SK-N-SH treated with all-trans-retinoic acid at 6 μM for 48 hours (cell line): ENCODE results near the gene DOP1B.
"Not testable (repeated sequence)": the region's sequence is repeated elsewhere in the genome, so short reads cannot be mapped to it uniquely, and the experiment has no call there.

Experiments
- ATAC-seq: fragments of 200-7000 bp; cut with Tn5 transposase; 3 replicates; pipeline ENCODE4 v1.9.1; 2020; ENCODE audit warnings: mild to moderate bottlenecking, moderate library complexity
- ARNTL ChIP-seq: fragments of 450-650 bp; formaldehyde crosslinking; IDR thresholded peaks from 2 replicates; pipeline ENCODE4 v1.5.0; 2020; ENCODE audit warnings: low read depth, mild to moderate bottlenecking, moderate library complexity, borderline replicate concordance
- BACH2 ChIP-seq: fragments of 250-450 bp; sonication (Bioruptor Pico); IDR thresholded peaks from 2 replicates; pipeline ENCODE4 v1.9.0; 2021; ENCODE audit warnings: mild to moderate bottlenecking, borderline replicate concordance
- ESRRG ChIP-seq: fragments of 250-450 bp; sonication (Bioruptor Pico); IDR thresholded peaks from 2 replicates; pipeline ENCODE4 v1.6.1; 2021; ENCODE audit warnings: mild to moderate bottlenecking
- ISL1 ChIP-seq: fragments of 250-450 bp; sonication (Bioruptor Pico); IDR thresholded peaks from 2 replicates; pipeline ENCODE4 v2.1.2; 2022; ENCODE audit warnings: mild to moderate bottlenecking, moderate library complexity
- OSR1 ChIP-seq: fragments of 250-450 bp; sonication (Bioruptor Pico); IDR thresholded peaks from 2 replicates; pipeline ENCODE4 v1.8.0; 2022; ENCODE audit warnings: moderate library complexity, mild to moderate bottlenecking, inconsistent platforms
- RARB ChIP-seq: fragments of 250-450 bp; sonication (Bioruptor Pico); IDR thresholded peaks from 2 replicates; pipeline ENCODE4 v1.8.0; 2021; ENCODE audit warnings: mild to moderate bottlenecking, moderate library complexity
- TCF4 ChIP-seq: fragments of 250-450 bp; sonication (Bioruptor Pico); IDR thresholded peaks from 2 replicates; pipeline ENCODE4 v1.8.0; 2021; ENCODE audit warnings: mild to moderate bottlenecking, moderate library complexity, borderline replicate concordance
- TOX ChIP-seq: fragments of 250-450 bp; sonication (Bioruptor Pico); IDR thresholded peaks from 2 replicates; pipeline ENCODE4 v1.8.0; 2021; ENCODE audit warnings: mild to moderate bottlenecking, moderate library complexity, borderline replicate concordance
- ZC3H10 ChIP-seq: fragments of 250-450 bp; sonication (Bioruptor Pico); IDR thresholded peaks from 2 replicates; pipeline ENCODE4 v1.5.1; 2021; ENCODE audit warnings: mild to moderate bottlenecking, moderate library complexity
- ZFP30 ChIP-seq: fragments of 450-650 bp; formaldehyde crosslinking; IDR thresholded peaks from 2 replicates; pipeline ENCODE4 v1.5.0; 2022; ENCODE audit warnings: mild to moderate bottlenecking, moderate library complexity
- ZNF565 ChIP-seq: fragments of 450-650 bp; formaldehyde crosslinking; conservative IDR thresholded peaks from 2 replicates; pipeline ENCODE4 v1.5.0; 2020; ENCODE audit warnings: low read depth, mild to moderate bottlenecking, moderate library complexity
- ZNF70 ChIP-seq: fragments of 450-650 bp; formaldehyde crosslinking; IDR thresholded peaks from 2 replicates; pipeline ENCODE4 v1.5.0; 2020; ENCODE audit warnings: mild to moderate bottlenecking, moderate library complexity
- ZNF8 ChIP-seq: fragments of 450-650 bp; formaldehyde crosslinking; IDR thresholded peaks from 2 replicates; pipeline ENCODE4 v1.5.0; 2020; ENCODE audit warnings: mild to moderate bottlenecking, moderate library complexity
- TF ChIP-seq, protein P1 (sequence below): fragments of 250-450 bp; sonication (Bioruptor Pico); IDR thresholded peaks from 2 replicates; pipeline ENCODE4 v1.8.0; 2020; ENCODE audit warnings: mild to moderate bottlenecking, moderate library complexity, borderline replicate concordance
- TF ChIP-seq, protein P2 (sequence below): fragments of 250-450 bp; sonication (Bioruptor Pico); IDR thresholded peaks from 2 replicates; pipeline ENCODE4 v1.5.0; 2020; ENCODE audit warnings: mild to moderate bottlenecking, moderate library complexity
- TF ChIP-seq, protein P3 (sequence below): fragments of 250-450 bp; sonication (Bioruptor Pico); IDR thresholded peaks from 2 replicates; pipeline ENCODE4 v1.8.0; 2021; ENCODE audit warnings: low read depth, mild to moderate bottlenecking, moderate library complexity, borderline replicate concordance
- TF ChIP-seq, protein P4 (sequence below): fragments of 250-450 bp; sonication (Bioruptor Pico); IDR thresholded peaks from 2 replicates; pipeline ENCODE4 v1.5.1; 2020; ENCODE audit warnings: low read depth, mild to moderate bottlenecking, moderate library complexity
- TF ChIP-seq, protein P5 (sequence below): fragments of 250-450 bp; sonication (Bioruptor Pico); IDR thresholded peaks from 2 replicates; pipeline ENCODE4 v1.5.1; 2021; ENCODE audit warnings: mild to moderate bottlenecking, moderate library complexity

DOP1B gene

DNA sequence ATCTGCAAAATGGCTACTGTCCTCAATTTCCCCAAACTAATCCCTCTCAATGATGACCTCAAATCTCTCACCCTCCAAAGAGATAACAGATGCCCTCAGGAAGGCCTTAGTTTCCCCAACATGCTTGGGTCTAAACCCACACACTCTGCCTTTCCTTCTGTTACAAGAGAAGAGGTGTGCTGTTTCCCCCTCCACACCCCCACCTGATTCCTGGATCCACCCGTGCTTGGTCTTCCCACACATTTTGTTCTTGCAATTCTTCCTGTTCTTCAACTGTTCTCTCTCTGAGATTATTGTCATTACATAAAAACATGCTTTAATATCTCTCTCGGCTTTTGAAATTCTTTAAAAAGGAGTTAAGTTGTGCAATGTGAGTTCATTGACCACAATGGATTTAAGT is 27.4 kb upstream of the DOP1B start:
- TF ChIP-seq ISL1 (no peak), ZNF70 (CRISPR knock-in tag) (no peak), OSR1 (CRISPR knock-in tag) (no peak)
- TF ChIP-seq, protein P1, sequence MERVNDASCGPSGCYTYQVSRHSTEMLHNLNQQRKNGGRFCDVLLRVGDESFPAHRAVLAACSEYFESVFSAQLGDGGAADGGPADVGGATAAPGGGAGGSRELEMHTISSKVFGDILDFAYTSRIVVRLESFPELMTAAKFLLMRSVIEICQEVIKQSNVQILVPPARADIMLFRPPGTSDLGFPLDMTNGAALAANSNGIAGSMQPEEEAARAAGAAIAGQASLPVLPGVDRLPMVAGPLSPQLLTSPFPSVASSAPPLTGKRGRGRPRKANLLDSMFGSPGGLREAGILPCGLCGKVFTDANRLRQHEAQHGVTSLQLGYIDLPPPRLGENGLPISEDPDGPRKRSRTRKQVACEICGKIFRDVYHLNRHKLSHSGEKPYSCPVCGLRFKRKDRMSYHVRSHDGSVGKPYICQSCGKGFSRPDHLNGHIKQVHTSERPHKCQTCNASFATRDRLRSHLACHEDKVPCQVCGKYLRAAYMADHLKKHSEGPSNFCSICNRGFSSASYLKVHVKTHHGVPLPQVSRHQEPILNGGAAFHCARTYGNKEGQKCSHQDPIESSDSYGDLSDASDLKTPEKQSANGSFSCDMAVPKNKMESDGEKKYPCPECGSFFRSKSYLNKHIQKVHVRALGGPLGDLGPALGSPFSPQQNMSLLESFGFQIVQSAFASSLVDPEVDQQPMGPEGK: no peak

DNA sequence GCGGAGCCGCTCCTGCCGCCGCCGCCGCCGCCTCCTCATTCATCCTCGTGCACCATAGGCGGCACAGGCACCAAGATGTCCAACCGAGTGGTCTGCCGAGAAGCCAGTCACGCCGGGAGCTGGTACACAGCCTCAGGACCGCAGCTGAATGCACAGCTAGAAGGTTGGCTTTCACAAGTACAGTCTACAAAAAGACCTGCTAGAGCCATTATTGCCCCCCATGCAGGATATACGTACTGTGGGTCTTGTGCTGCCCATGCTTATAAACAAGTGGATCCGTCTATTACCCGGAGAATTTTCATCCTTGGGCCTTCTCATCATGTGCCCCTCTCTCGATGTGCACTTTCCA is 26.2 kb upstream of the DOP1B start:
- not testable (repeated sequence) for ATAC-seq

More for the DNA sequence above, 27.4 kb upstream of the DOP1B start:
- no peak for ATAC-seq

DNA sequence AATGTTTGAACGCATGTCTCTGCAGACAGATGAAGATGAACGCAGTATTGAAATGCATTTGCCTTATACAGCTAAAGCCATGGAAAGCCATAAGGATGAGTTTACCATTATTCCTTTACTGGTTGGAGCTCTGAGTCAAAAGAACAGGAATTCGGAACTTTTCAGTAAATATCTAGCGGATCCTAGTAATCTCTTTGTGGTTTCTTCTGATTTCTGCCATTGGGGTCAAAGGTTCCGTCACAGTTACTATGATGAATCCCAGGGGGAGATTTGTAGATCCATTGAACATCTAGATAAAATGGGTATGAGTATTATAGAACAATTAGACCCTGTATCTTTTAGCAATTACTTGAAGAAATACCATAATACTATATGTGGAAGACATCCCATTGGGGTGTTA is 25.8 kb upstream of the DOP1B start:
- ATAC-seq: not testable (repeated sequence)

DNA sequence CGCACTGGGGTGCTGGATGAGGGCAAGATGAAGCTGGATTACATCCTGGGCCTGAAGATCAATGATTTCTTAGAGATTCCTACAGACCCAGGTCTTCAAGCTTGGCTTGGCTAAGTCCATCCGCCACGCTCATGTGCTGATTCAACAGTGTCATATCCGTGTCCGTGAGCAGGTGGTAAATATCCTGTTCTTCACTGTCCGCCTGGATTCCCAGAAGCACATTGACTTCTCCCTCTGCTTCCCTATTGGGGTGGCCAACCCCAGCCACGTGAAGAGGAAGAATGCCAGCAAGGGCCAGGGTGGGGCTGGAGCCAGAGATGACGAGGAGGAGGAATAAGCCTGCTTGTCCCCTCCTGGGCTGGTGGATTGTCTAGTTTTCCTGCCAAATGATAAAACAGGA is 23.9 kb upstream of the DOP1B start:
- ATAC-seq: no peak
- TF ChIP-seq ZFP30 (CRISPR knock-in tag) (no peak), ZC3H10 (no peak), ZNF565 (no peak), RARB (no peak), TOX (no peak), TCF4 (CRISPR knock-in tag) (no peak), ISL1 (no peak), ESRRG (CRISPR knock-in tag) (no peak), ZNF8 (CRISPR knock-in tag) (no peak)
- TF ChIP-seq, protein P2, sequence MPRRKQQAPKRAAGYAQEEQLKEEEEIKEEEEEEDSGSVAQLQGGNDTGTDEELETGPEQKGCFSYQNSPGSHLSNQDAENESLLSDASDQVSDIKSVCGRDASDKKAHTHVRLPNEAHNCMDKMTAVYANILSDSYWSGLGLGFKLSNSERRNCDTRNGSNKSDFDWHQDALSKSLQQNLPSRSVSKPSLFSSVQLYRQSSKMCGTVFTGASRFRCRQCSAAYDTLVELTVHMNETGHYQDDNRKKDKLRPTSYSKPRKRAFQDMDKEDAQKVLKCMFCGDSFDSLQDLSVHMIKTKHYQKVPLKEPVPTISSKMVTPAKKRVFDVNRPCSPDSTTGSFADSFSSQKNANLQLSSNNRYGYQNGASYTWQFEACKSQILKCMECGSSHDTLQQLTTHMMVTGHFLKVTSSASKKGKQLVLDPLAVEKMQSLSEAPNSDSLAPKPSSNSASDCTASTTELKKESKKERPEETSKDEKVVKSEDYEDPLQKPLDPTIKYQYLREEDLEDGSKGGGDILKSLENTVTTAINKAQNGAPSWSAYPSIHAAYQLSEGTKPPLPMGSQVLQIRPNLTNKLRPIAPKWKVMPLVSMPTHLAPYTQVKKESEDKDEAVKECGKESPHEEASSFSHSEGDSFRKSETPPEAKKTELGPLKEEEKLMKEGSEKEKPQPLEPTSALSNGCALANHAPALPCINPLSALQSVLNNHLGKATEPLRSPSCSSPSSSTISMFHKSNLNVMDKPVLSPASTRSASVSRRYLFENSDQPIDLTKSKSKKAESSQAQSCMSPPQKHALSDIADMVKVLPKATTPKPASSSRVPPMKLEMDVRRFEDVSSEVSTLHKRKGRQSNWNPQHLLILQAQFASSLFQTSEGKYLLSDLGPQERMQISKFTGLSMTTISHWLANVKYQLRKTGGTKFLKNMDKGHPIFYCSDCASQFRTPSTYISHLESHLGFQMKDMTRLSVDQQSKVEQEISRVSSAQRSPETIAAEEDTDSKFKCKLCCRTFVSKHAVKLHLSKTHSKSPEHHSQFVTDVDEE (CRISPR knock-in tag): no peak
- TF ChIP-seq, protein P3, sequence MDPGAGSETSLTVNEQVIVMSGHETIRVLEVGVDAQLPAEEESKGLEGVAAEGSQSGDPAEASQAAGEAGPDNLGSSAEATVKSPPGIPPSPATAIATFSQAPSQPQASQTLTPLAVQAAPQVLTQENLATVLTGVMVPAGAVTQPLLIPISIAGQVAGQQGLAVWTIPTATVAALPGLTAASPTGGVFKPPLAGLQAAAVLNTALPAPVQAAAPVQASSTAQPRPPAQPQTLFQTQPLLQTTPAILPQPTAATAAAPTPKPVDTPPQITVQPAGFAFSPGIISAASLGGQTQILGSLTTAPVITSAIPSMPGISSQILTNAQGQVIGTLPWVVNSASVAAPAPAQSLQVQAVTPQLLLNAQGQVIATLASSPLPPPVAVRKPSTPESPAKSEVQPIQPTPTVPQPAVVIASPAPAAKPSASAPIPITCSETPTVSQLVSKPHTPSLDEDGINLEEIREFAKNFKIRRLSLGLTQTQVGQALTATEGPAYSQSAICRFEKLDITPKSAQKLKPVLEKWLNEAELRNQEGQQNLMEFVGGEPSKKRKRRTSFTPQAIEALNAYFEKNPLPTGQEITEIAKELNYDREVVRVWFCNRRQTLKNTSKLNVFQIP (CRISPR knock-in tag): no peak
- TF ChIP-seq, protein P4, sequence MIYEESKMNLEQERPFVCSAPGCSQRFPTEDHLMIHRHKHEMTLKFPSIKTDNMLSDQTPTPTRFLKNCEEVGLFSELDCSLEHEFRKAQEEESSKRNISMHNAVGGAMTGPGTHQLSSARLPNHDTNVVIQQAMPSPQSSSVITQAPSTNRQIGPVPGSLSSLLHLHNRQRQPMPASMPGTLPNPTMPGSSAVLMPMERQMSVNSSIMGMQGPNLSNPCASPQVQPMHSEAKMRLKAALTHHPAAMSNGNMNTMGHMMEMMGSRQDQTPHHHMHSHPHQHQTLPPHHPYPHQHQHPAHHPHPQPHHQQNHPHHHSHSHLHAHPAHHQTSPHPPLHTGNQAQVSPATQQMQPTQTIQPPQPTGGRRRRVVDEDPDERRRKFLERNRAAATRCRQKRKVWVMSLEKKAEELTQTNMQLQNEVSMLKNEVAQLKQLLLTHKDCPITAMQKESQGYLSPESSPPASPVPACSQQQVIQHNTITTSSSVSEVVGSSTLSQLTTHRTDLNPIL (CRISPR knock-in tag): no peak

DNA sequence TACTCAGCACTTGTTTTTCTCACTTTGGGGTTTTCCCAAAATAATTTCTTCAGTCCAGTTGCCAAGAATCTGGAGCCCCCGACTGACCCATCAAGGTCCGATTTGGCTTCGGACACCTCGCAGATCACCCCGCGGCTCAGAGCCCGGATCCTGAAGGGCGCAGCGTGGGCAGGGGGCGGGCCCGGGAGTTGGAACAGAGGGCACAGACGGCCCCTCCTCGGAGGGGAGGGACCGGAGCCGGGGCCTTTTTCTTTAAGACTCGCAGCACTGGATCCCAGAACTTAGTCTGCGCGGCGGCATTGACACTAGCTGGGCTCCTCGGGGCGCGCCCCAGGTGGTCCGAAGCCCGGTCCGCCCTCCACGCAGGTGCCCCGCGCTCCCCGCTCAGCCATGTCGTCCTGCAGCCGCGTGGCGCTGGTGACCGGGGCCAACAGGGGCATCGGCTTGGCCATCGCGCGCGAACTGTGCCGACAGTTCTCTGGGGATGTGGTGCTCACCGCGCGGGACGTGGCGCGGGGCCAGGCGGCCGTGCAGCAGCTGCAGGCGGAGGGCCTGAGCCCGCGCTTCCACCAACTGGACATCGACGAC is 21.7 kb upstream of the DOP1B start, which contains the start of gene CBR3:
TSS of gene CBR3 (plus strand) at position 277 of the 588 bp plus-strand sequence. CDS start at position 391, 114 bp downstream.
- no peak for TF ChIP-seq ISL1
- TF ChIP-seq, protein P4 (CRISPR knock-in tag): no peak
- no peak for TF ChIP-seq BACH2
- no peak for TF ChIP-seq TCF4 (CRISPR knock-in tag)
- no peak for TF ChIP-seq ESRRG (CRISPR knock-in tag)
- TF ChIP-seq ZNF565: no peak
- no peak for TF ChIP-seq ARNTL
- TF ChIP-seq, protein P5, sequence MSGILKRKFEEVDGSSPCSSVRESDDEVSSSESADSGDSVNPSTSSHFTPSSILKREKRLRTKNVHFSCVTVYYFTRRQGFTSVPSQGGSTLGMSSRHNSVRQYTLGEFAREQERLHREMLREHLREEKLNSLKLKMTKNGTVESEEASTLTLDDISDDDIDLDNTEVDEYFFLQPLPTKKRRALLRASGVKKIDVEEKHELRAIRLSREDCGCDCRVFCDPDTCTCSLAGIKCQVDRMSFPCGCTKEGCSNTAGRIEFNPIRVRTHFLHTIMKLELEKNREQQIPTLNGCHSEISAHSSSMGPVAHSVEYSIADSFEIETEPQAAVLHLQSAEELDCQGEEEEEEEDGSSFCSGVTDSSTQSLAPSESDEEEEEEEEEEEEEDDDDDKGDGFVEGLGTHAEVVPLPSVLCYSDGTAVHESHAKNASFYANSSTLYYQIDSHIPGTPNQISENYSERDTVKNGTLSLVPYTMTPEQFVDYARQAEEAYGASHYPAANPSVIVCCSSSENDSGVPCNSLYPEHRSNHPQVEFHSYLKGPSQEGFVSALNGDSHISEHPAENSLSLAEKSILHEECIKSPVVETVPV (CRISPR knock-in tag): no peak

More for the DNA sequence above, 21.7 kb upstream of the DOP1B start, which contains the start of gene CBR3:
- peak; percentile 73 for ATAC-seq
